GM20431 (cell line): Measurements from ENCODE around the gene RPL39L.
"Not testable (repeated sequence)": the region's sequence is repeated elsewhere in the genome, so short reads cannot be mapped to it uniquely, and the experiment has no call there.

Source experiments
- in situ Hi-C: fragments of 300-500 bp; cut with MseI, MboI; formaldehyde crosslinking; loops from one replicate; pipeline ENCODE4 v1.15.0; 2020; ENCODE audit warnings: low sequenced_read_pairs; ENCODE audit not compliant: unreplicated experiment

Gene RPL39L

GRCh38 chr3:187146389-187146788, 7.1 kb upstream of the RPL39L start:
- in situ Hi-C loops = no loop called here

GRCh38 chr3:187145149-187145895, 6.0 kb upstream of the RPL39L start:
- in situ Hi-C loops = no loop called here

GRCh38 chr3:187139895-187140253, 578 bp upstream of the RPL39L start:
- in situ Hi-C loops = no loop called here

GRCh38 chr3:187136936-187137335, 2.4 kb downstream of the RPL39L start:
- in situ Hi-C loops = no loop called here

- in situ Hi-C loops = no loop called here
Measured at GRCh38 chr3:187136337-187136736, 3.0 kb downstream of the RPL39L start.

GRCh38 chr3:187135172-187135690, 4.1 kb downstream of the RPL39L start:
- in situ Hi-C loops = not testable (repeated sequence)

GRCh38 chr3:187133181-187133580, 6.1 kb downstream of the RPL39L start:
- in situ Hi-C loops = not testable (repeated sequence)

GRCh38 chr3:187132666-187133065, 6.6 kb downstream of the RPL39L start:
- in situ Hi-C loops = no loop called here

GRCh38 chr3:187131981-187132380, 7.3 kb downstream of the RPL39L start:
- in situ Hi-C loops = no loop called here

GRCh38 chr3:187130346-187131066, 8.8 kb downstream of the RPL39L start:
- in situ Hi-C loops = no loop called here

- in situ Hi-C loops = no loop called here
Measured at GRCh38 chr3:187125319-187126031, 13.8 kb downstream of the RPL39L start.

GRCh38 chr3:187122261-187122660, 17.0 kb downstream of the RPL39L start:
- in situ Hi-C loops = no loop called here

GRCh38 chr3:187120326-187120725, 19.0 kb downstream of the RPL39L start:
- in situ Hi-C loops = no loop called here

GRCh38 chr3:187114511-187114910, 24.8 kb downstream of the RPL39L start:
- in situ Hi-C loops = no loop called here

- in situ Hi-C loops = no loop called here
Measured at GRCh38 chr3:187112934-187113793, 26.1 kb downstream of the RPL39L start.

GRCh38 chr3:187110156-187110555, 29.1 kb downstream of the RPL39L start:
- in situ Hi-C loops = no loop called here

- in situ Hi-C loops = no loop called here
Measured at GRCh38 chr3:187107989-187108388, 31.3 kb downstream of the RPL39L start.

GRCh38 chr3:187105700-187106099, 33.6 kb downstream of the RPL39L start:
- in situ Hi-C loops = no loop called here

- in situ Hi-C loops = no loop called here
Measured at GRCh38 chr3:187104933-187105332, 34.4 kb downstream of the RPL39L start.

GRCh38 chr3:187104342-187104741, 35.0 kb downstream of the RPL39L start:
- in situ Hi-C loops = no loop called here
